Measurements from ENCODE around the gene SMG7.

DNA sequence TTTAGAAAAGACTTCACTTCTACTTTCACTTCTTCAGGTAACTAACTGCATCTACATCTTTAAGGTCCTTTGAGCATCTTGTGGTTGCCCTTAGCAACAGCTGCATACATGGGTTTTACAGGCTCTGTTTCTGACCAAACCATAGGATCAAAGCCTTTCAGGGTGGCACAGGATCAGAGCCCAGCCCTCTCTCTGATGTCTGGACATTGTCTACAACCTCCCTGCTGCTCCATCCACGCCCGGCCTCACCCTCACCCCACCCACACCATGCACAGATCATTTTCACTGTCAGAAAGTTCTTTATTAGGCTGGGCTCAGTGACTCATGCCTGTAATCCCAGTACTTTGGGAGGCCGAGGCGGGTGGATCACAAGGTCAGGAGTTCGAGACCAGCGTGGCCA lies 112.7 kb downstream of the SMG7 start:
- no peak for TF ChIP-seq CTCF (IDR thresholded peaks at IDR 0.05)
- no peak for TF ChIP-seq POLR2A (IDR thresholded peaks at IDR 0.05)
- no peak for TF ChIP-seq EP300 (IDR thresholded peaks at IDR 0.05)
